Activated CD4-positive, alpha-beta memory T cell treated with anti-CD3 and anti-CD28 coated beads, Interleukin-2, amount 10 ng/mL, durations not matched to agents 7 days and 5 days (primary cell): Measurements from ENCODE around the gene PLXNC1. TPM values are rescaled to one million over a fixed set of nuclear protein-coding genes. Genes with fewer than 3 reads are reported as not detected.
A peak's percentile ranks its signal among the peaks of the same experiment; 100 is the strongest.

Experiments used
- CTCF ChIA-PET: fragments of 350-600 bp; sonication (Branson Sonifier 250); formaldehyde crosslinking; loops from one replicate; lab custom pipeline; 2021; ENCODE audit warnings: antibody characterized with exemption, inconsistent platforms; lab: Charles Lee
- POLR2A ChIA-PET: fragments of 350-600 bp; sonication (Branson Sonifier 250); formaldehyde crosslinking; loops from one replicate; lab custom pipeline; 2021; ENCODE audit warnings: antibody characterized with exemption; lab: Charles Lee
- DNase-seq: peaks from one replicate; pipeline ENCODE4 v3.0.0-alpha.2; 2020
- H3K27ac Mint-ChIP-seq: one replicate; pipeline ENCODE4 v1.8.0; 2021; ENCODE audit warnings: mild to moderate bottlenecking, mixed read lengths
- H3K27me3 Mint-ChIP-seq: one replicate; pipeline ENCODE4 v1.8.0; 2021; ENCODE audit warnings: mixed read lengths
- H3K36me3 Mint-ChIP-seq: one replicate; pipeline ENCODE4 v1.8.0; 2021; ENCODE audit warnings: low read depth, mixed read lengths
- H3K4me1 Mint-ChIP-seq: one replicate; pipeline ENCODE4 v1.8.0; 2021; ENCODE audit warnings: mixed read lengths
- H3K4me3 Mint-ChIP-seq: one replicate; pipeline ENCODE4 v1.8.0; 2021; ENCODE audit warnings: mild to moderate bottlenecking, mixed read lengths
- H3K9me3 Mint-ChIP-seq: one replicate; pipeline ENCODE4 v1.8.0; 2021; ENCODE audit warnings: mixed read lengths
- total RNA-seq, 2 experiments: library from RNA; stranded (reverse); gene quantifications; one replicate each; pipeline ENCODE4 v1.2.3, GENCODE V29; 2021

The PLXNC1 gene
- total RNA-seq, 2 experiments from 2014 or later: 27.0 to 27.1 TPM

DNA sequence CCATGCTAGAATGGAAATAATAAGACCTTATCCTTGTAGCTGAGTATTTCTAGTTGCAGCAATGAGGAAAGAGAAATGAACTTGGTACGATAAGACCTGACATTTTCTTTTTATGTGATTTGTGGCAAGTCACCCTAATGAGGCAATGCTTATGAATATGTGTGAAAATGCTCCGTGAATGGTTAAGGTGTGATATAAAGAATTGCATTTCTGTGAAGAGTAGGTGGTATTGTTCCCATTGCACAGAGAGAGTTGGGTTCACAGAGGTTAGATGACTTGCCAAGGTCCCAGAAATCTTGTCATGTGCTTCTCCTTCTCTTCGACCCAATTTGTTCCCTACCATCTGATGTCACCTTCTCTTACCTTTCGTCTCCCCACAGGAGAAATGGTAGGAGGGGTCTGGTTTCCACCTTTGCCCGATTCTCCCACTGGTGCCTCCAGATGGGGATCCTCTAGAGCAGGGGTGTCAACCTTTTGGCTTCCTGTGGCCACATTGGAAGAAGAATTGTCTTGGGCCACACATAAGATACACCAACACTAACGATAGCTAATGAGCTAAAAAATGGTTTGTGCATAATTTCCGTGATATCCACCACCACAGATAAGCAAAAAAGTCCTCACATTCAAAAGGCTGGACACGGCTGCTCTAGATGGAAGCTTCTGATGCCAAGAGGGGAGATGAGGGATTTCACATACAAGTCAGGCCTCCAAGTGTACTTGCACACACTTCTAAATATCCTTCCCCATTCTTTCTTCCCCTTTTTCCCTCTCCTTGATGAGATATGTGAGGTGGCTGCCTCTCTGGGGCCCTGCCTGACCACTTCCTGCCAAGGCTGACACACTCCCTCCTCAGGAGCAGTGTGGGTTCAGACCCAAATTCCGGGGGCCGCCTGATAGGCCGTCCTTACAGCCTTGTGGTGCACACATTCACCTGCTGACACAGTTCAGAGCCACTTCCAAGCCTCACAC lies 96.1 kb downstream of the PLXNC1 start:
- CTCF ChIA-PET: no interaction called here
- Mint-ChIP-seq H3K36me3 (peaks cover 65% of the 10 kb centered on the region), H3K9me3 (no peaks in the 10 kb centered on the region), H3K4me1 (peaks cover 27% of the 10 kb centered on the region), H3K27ac (peak overlapping the region; percentile 60), H3K4me3 (no peak overlapping the region), H3K27me3 (no peaks in the 10 kb centered on the region)
- POLR2A ChIA-PET: interaction anchor here (1.0 to 2.1 kb wide), 3 partner anchors 18 to 95 kb away, joined by 3 to 7 read pairs (median 3); no protein-coding TSS in a partner anchor
- DNase-seq: peak; percentile 68

DNA sequence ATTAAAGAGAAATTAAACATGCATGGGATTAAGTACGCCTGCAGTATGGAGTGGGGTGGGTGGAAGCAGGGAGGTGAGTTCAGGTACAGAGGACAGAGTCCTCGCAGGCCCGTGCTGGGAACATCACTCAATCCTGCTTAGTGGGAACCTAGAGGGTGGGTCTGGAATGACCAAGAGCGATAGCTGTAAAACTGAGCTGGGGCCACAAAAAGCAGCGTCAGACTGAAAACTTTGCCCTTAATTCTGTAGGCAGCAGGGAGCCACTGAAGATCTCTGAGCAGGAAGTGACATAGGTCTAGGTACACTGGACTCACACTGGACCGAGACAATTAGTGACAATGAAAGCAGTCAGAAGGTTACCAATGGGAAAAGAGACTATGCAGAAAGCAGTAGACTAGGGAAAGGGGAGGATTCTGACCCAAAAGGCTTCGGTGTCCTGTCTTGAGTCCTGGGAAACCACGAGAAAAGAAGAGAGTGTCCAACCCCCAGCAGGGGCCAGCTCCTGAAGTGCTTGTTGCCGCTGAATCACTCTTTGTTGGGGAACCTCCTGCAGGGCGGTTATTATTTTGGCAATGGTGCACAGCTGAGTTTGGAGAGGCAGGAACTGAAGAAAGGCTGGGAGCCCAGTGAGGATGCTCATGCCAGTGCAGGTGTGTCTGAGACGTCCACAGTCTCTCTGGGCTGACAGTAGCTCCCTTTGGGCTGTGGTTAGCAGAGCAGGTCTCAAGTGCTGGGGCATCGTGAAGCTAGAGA lies 97.4 kb downstream of the PLXNC1 start:
- Mint-ChIP-seq H3K4me3 (no peak overlapping the region), H3K9me3 (no peaks in the 10 kb centered on the region), H3K27me3 (no peaks in the 10 kb centered on the region), H3K4me1 (peaks cover 27% of the 10 kb centered on the region), H3K36me3 (peaks cover 59% of the 10 kb centered on the region), H3K27ac (peak overlapping the region; percentile 24)
- ChIA-PET POLR2A (no interaction called here), CTCF (interaction anchor here (1.1 kb wide), 1 partner anchor 17 kb away, joined by 3 read pairs; no protein-coding TSS in a partner anchor)
- no peak for DNase-seq

- no peak for DNase-seq
- Mint-ChIP-seq H3K4me3 (no peak overlapping the region), H3K9me3 (no peaks in the 10 kb centered on the region), H3K36me3 (peaks cover 58% of the 10 kb centered on the region), H3K27me3 (no peaks in the 10 kb centered on the region), H3K27ac (no peak overlapping the region), H3K4me1 (peaks cover 27% of the 10 kb centered on the region)
- CTCF ChIA-PET: no interaction called here
- POLR2A ChIA-PET: no interaction called here
Measured at GRCh38 chr12:94247246-94247645, 98.9 kb downstream of the PLXNC1 start.

- ChIA-PET POLR2A (interaction anchor here (1.4 kb wide), 1 partner anchor 13 kb away, joined by 3 read pairs; no protein-coding TSS in a partner anchor), CTCF (no interaction called here)
- no peak for DNase-seq
- H3K9me3 Mint-ChIP-seq: no peaks in the 10 kb centered on the region
- no peak overlapping the region for H3K27ac Mint-ChIP-seq
- no peak overlapping the region for H3K4me3 Mint-ChIP-seq
- H3K4me1 Mint-ChIP-seq: peaks cover 27% of the 10 kb centered on the region
- peaks cover 63% of the 10 kb centered on the region for H3K36me3 Mint-ChIP-seq
- H3K27me3 Mint-ChIP-seq: no peaks in the 10 kb centered on the region
Measured at GRCh38 chr12:94248582-94248981, 100.2 kb downstream of the PLXNC1 start.

- Mint-ChIP-seq H3K27ac (no peak overlapping the region), H3K9me3 (no peaks in the 10 kb centered on the region), H3K4me3 (no peak overlapping the region), H3K27me3 (no peaks in the 10 kb centered on the region), H3K4me1 (peaks cover 13% of the 10 kb centered on the region), H3K36me3 (peaks cover 54% of the 10 kb centered on the region)
- ChIA-PET CTCF (no interaction called here), POLR2A (no interaction called here)
- no peak for DNase-seq
Measured at GRCh38 chr12:94250130-94250529, 101.8 kb downstream of the PLXNC1 start.

GRCh38 chr12:94254270-94254669 lies 105.9 kb downstream of the PLXNC1 start:
- Mint-ChIP-seq H3K27me3 (no peaks in the 10 kb centered on the region), H3K4me1 (peaks cover 6% of the 10 kb centered on the region), H3K4me3 (no peak overlapping the region), H3K9me3 (no peaks in the 10 kb centered on the region), H3K36me3 (peaks cover 50% of the 10 kb centered on the region), H3K27ac (no peak overlapping the region)
- DNase-seq: no peak
- POLR2A ChIA-PET: interaction anchor here (0.7 to 1.4 kb wide), 2 partner anchors 8 to 50 kb away, joined by 3 to 4 read pairs; no protein-coding TSS in a partner anchor
- CTCF ChIA-PET: interaction anchor here (0.9 kb wide), 1 partner anchor 15 kb away, joined by 3 read pairs; no protein-coding TSS in a partner anchor

- POLR2A ChIA-PET: interaction anchor here (1.4 kb wide), 1 partner anchor 8 kb away, joined by 4 read pairs; no protein-coding TSS in a partner anchor
- Mint-ChIP-seq H3K9me3 (no peaks in the 10 kb centered on the region), H3K36me3 (peaks cover 50% of the 10 kb centered on the region), H3K27ac (no peak overlapping the region), H3K4me3 (no peak overlapping the region), H3K4me1 (peaks cover 6% of the 10 kb centered on the region), H3K27me3 (no peaks in the 10 kb centered on the region)
- CTCF ChIA-PET: interaction anchor here (0.9 kb wide), 1 partner anchor 15 kb away, joined by 3 read pairs; no protein-coding TSS in a partner anchor
- DNase-seq: no peak
Measured at GRCh38 chr12:94255006-94255405, 106.6 kb downstream of the PLXNC1 start.

- peaks cover 6% of the 10 kb centered on the region for H3K4me1 Mint-ChIP-seq
- DNase-seq: no peak
- no peaks in the 10 kb centered on the region for H3K9me3 Mint-ChIP-seq
- H3K27me3 Mint-ChIP-seq: no peaks in the 10 kb centered on the region
- CTCF ChIA-PET: no interaction called here
- H3K4me3 Mint-ChIP-seq: no peak overlapping the region
- H3K27ac Mint-ChIP-seq: no peak overlapping the region
- peaks cover 49% of the 10 kb centered on the region for H3K36me3 Mint-ChIP-seq
- POLR2A ChIA-PET: no interaction called here
Measured at GRCh38 chr12:94255428-94255827, 107.1 kb downstream of the PLXNC1 start.

DNA sequence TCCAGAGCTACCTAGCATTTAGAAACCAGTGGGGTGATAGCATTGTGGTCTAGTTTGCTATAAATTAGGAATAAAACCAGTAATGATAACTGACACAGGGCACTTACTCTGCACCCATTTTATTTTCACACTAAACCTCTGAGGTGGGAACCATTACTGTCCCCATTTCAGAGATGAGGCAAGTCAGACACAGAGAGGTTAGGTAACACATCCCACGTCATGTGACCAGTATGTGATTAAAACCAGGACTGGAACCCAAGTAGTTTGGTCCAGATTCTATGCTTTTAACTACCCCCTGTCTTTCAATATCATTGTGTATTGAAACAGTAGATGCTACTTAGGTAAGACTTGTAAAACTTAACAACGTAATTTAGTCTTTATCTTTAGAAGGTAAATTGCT lies 110.2 kb downstream of the PLXNC1 start:
- CTCF ChIA-PET: no interaction called here
- Mint-ChIP-seq H3K27ac (no peak overlapping the region), H3K27me3 (no peaks in the 10 kb centered on the region), H3K9me3 (no peaks in the 10 kb centered on the region), H3K4me3 (no peak overlapping the region), H3K36me3 (peaks cover 45% of the 10 kb centered on the region), H3K4me1 (peaks cover 28% of the 10 kb centered on the region)
- no peak for DNase-seq
- POLR2A ChIA-PET: no interaction called here

- H3K4me1 Mint-ChIP-seq: peaks cover 31% of the 10 kb centered on the region
- CTCF ChIA-PET: interaction anchor here (1.3 kb wide), 1 partner anchor 135 kb away, joined by 5 read pairs; no protein-coding TSS in a partner anchor
- H3K27me3 Mint-ChIP-seq: no peaks in the 10 kb centered on the region
- no peaks in the 10 kb centered on the region for H3K9me3 Mint-ChIP-seq
- no peak for DNase-seq
- POLR2A ChIA-PET: interaction anchor here (1.0 to 1.1 kb wide), 2 partner anchors 13 to 46 kb away, joined by 3 read pairs; no protein-coding TSS in a partner anchor
- H3K4me3 Mint-ChIP-seq: no peak overlapping the region
- peaks cover 52% of the 10 kb centered on the region for H3K36me3 Mint-ChIP-seq
- no peak overlapping the region for H3K27ac Mint-ChIP-seq
Measured at GRCh38 chr12:94260017-94260416, 111.6 kb downstream of the PLXNC1 start.

DNA sequence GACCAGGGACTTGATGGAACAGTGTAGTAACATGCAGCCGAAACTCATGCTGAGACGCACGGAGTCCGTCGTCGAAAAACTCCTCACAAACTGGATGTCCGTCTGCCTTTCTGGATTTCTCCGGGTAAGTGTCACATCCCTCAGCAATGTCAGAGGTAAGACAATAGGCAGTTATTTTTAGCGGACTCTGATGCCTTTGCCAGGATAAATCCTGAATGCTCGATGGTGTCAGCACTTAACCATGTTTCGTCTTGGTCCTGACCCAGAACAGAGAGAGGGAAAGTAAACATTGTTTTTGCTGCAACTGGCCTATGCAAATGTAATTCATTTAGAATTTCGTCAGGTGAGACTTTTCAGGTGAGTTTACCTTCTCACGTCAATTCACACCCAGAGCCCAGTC lies 112.3 kb downstream of the PLXNC1 start:
- ChIA-PET CTCF (interaction anchor here (1.3 kb wide), 1 partner anchor 135 kb away, joined by 5 read pairs; no protein-coding TSS in a partner anchor), POLR2A (interaction anchor here (1.4 kb wide), 1 partner anchor 9 kb away, joined by 3 read pairs; no protein-coding TSS in a partner anchor)
- no peak for DNase-seq
- Mint-ChIP-seq H3K4me1 (peaks cover 31% of the 10 kb centered on the region), H3K27me3 (no peaks in the 10 kb centered on the region), H3K27ac (no peak overlapping the region), H3K36me3 (peaks cover 52% of the 10 kb centered on the region), H3K9me3 (no peaks in the 10 kb centered on the region), H3K4me3 (no peak overlapping the region)

GRCh38 chr12:94261119-94261518 lies 112.7 kb downstream of the PLXNC1 start:
- ChIA-PET POLR2A (interaction anchor here (1.4 to 2.0 kb wide), 3 partner anchors 9 to 159 kb away, joined by 3 to 4 read pairs (median 3); no protein-coding TSS in a partner anchor), CTCF (no interaction called here)
- Mint-ChIP-seq H3K27me3 (no peaks in the 10 kb centered on the region), H3K9me3 (no peaks in the 10 kb centered on the region), H3K4me3 (no peak overlapping the region), H3K27ac (no peak overlapping the region), H3K36me3 (peaks cover 52% of the 10 kb centered on the region), H3K4me1 (peaks cover 31% of the 10 kb centered on the region)
- DNase-seq: no peak
